T-helper 1 cell (primary cell): Measurements from ENCODE around the gene EEF1A2.

Experiments
- DNase-seq, 5 donors: peaks; one replicate each; pipeline ENCODE4 v3.0.0-alpha.2; 2012 to 2020

Gene EEF1A2

GRCh38 chr20:63467294-63468083 is 31.4 kb downstream of the EEF1A2 start:
- DNase-seq = no peak

DNA sequence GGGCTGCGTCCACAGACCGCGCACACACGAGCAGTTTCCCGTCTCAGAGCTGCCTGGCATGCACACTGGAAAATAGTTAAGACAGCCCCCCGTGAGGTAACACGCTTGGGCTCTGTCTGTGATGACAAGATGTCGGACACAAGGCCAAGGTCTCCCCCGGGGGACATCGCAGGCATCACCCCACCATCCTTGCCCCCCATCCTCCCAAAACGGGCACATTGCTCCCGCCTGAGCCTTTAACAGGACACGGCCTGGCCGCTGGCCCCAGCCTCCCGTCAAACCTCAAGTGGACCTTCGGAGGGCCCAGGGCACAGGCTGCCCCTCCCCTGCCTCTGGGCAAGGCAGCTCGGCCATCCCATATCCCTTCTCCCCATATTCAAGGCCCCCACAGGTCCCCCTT is 32.0 kb downstream of the EEF1A2 start:
- no peak for DNase-seq

- DNase-seq = no peak
Observed at GRCh38 chr20:63466250-63466825, 32.5 kb downstream of the EEF1A2 start.

GRCh38 chr20:63465380-63466249 is 33.3 kb downstream of the EEF1A2 start:
- no peak for DNase-seq

GRCh38 chr20:63464289-63464635 is 34.6 kb downstream of the EEF1A2 start:
- no peak for DNase-seq

DNA sequence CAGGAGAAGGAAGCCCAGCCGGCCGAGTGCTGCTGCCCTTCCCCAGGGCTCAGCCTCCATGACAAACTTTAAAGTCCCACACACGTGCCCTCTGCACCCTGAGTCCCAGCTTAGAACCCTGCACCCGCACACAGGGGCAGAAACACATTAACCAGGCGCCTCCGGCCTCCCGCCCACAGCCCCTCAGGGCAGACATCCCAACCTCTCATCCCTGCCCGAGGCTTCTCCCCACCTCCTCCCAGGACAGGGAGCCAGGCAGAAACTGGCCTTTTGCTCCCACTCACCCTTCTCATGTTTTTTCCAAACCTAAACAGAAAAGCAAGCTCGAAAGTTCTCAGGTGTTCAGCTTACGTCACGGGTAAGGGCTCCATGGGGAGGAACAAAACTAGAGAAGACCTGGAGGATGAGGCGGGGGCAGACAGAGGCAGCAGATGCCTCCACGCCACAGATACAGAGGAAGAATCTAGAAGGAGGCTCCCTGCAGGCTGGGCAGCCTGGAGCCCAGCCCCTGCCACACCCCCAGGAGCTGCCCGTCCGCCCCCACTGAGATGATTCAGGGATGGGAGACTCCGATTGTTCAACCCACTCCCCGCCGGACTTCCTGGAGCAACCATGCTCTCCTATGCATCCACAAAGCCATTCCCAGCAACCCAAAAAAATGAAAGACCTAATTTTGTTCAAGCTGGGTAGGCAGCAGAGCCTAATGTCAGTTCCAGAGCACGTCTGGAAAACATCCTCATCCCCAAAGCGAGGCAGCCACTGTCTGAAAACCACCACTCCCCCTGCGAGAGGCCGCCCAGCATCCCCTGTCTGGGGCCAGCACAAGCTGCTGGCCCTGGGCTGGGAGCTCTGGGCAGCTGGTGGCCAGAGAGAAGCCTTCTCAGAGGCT is 35.2 kb downstream of the EEF1A2 start:
- DNase-seq = no peak

- DNase-seq = no peak
Observed at GRCh38 chr20:63462244-63462643, 36.6 kb downstream of the EEF1A2 start.

DNA sequence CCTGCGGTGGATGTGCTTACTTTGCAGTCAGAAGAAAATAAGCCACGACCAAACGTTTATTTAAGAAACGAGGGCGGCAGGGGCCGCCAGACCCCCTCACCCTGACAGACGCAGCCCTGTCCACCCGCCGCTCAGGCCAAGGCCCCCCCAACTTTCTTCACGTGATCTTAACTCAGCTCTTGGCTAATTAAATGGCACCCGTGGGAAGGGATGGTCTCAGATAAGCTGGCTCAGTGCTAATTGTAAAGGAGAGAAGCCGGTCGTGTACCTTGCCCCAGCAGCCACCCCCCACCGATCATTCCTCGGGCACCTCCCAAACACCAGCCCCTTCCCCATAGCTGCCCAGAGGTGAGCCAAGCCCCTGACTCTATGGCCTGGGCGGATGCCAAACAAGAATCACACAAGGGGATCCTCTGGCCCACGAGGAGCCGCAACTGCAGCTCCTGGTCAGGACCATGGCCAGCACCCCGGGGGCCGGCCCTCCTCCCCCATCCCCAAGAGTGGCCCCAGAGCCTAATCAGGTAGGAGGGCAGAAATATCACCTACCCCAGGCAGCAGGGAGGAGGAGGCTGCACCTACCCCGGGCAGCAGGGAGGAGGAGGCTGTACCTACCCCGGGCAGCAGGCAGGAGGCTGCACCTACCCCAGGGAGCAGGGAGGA is 37.6 kb downstream of the EEF1A2 start:
- no peak for DNase-seq

- DNase-seq = no peak
Observed at GRCh38 chr20:63459070-63459380, 39.9 kb downstream of the EEF1A2 start.

DNA sequence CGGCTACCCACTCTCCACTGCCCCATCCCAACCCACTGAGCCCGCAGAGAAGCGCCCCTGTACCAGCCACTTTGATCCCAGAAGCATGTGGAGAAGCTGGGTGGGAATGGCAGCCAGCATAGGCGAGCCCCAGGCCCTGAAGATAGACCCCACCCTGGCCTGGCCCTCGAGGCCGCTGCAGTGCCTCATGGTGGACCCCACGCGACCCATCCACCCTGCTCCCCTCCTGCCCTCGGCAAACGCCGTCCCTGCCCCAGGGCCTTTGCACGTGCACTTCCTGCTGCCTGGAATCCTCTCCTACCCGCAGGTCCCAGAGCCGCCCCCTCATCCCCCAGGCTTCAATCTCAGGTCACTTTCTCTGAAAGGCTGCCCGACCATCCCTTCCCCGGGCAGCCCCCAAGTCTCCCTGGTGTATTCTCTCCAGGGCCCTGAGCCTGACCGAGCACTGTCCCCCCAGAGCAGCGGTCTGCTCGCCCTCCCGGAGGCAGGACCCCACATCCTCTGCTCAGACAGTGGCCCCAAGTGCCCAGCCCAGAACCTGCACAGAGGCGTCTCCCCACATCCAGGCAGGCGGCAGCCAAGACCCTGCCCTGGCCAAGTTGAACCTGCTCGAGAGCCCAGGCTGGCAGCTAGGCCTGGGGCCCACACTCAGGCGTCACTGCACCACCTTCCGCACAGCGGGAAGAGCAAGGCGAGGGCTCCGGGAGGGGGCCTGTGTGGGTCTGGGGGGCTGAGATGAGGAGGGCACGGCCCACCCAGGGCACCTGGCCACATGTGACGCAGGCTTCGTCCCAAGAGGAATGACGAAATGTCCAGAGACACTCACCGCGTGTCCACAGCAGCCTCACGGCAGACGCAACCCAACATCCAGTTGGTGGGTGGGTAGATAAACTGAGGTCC is 40.5 kb downstream of the EEF1A2 start:
- DNase-seq = no peak

DNA sequence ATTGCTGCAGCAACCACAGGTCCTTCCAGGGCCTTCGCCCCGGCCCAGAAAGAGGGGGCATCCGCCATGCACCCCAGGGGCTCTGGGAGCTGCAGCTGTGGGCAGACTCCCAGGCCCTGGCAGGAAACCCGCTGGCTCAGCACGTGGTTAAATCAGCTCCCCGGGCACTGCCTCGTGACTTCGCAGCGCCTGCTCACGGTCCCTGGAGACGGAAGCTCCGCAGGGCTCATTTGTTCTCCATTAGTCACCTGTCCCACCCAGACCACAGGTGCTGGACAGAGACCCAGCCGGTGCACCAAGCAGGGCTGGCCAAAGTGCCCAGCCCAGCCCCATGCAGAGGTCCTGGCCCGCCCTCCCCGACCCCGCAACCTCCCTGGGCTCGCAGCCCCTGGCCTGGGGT is 41.1 kb downstream of the EEF1A2 start:
- no peak for DNase-seq

DNA sequence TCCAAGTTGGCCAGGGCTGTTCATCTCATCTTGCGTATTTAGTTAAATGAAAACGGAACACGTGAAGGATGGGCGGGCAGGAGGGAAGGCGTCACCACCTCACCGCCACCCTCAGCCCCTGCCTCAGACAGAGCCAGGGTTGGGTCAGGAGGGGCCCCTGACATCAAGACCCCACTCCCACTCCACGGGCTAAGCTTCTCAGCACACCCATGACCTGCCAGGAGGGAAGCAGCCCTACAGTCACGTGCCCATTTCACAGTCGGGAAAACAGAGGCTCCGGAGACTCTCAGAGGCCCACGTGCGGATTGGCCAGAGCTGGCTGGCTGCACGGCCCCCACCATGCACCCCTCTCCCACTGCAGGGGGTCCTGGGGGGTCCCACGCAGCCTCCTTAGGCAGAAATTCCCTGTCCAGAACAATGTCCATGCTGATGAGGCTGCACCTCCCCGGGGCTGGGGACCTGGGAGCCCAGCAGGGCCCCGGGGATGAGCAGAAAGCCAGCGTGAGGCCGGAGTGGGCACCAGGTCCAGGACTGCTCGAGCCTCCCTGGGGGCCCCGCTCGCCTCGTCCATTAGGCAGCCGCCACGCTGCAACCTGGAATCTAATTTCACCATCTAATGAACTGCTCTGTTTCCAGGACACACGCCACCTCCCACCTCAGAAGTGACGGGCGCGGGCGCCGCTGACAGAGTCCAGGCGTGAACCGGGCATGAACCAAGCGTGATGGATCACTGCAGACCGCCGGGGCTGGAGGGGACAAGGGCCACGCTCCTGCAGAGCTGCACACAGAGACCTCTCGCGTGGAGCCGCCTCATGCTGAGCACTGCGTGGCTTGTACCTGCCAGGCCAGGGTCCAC is 42.2 kb downstream of the EEF1A2 start:
- DNase-seq = no peak

DNA sequence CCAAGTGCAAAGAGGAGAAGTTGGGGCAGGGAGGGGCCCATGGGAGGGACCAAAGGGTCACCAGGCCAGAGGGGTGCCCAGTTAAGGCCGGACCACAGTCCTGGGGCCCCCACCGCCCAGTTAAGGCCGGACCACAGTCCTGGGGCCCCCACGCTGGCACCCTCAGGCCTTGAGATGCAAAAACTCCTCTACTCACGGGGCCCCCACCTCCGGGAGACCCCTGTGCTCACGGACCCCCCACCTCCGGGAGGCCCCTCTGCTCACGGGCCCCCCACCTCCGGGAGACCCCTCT is 43.4 kb downstream of the EEF1A2 start:
- DNase-seq = no peak

DNA sequence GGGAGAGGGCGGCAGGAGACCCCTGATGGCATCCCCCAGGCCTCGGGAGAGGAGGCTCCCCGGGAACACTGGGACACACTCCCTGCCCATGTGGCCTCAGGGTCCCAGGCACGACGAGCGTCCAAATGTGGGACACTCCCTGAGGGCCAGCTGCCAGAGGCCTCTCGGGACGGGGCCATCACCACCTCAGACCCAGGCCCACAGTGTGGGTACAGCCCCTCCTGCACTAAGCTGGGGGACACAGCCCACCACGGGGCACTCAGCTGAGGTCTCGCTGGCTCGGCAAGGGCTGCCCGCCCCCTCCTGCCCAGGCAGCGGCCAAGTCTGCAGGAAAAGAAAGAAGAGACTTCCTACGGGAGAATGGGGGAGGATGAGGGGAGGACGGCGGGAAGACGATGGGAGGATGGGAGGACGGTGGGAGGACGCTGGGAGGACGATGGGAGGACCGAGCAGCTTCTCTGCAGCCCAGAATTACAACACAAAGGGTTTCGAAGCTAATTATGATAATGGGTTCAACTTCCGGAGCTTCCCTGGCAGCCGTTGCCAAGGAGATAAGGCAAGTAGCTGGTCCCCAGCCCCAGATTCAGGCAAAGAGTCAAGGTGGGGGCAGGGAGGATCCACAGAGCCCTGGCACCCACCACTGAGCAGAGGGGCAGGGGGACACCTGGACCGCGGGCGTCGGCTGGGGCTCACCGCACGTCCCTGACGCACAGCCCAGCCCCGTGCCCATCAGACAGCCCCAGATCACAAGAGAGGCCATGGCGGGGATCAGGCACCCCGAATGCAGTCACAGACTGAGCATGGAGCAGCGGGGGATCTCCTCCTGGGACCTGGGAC is 43.9 kb downstream of the EEF1A2 start:
- DNase-seq = no peak

DNA sequence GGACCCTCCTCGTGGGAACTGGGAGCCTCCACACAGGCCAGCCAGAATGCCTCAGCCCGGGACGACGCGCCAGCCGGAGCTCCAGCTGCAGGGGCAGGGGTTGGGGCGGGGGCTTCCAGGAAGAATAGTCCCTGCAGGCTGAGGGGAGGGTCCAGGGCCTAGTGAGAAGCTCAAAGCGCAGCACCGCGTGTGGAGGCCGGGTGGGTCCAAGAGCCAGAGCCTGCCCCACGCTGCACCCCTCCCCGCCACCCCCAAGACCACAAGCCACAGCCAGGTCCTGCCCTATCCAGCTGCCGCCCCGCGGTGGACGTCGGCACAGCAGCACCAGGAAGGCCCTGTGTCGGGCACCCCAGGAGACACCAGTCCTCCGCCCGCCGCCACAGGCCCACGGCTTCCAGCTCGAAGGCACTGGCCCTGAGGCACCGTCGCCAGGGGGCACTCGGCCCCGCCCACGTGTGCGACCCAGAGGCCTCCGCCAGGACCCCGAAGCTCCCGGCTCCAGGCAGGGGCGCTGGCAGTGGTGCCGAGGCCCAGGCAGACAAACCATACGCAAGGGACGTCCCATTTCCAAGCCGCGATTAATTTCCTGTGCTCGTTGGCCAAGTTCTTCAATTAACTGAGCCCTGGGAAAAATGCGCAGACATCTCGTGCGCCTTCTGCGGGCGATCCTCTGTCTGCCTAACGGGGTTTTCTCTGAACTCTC is 45.9 kb downstream of the EEF1A2 start:
- DNase-seq = no peak

DNA sequence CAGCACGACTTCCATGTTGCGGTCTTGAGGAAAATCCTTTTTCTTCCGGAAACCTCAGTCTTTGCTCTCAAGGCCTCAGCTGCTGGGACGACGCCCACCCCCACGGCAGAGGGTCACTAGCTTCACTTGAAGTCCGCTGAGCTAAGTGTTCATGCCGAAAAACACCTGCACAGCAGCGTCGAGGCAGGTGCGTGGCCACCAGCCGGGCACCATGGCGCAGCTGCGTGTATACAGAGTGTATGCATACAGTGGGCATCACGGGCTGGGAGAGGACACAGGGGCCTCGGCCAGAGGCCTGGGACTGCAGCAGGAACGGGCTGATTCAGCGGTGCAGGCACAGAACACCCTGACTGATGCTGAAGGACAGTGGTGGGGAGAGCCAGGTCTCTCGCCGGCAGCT is 46.5 kb downstream of the EEF1A2 start:
- no peak for DNase-seq

DNA sequence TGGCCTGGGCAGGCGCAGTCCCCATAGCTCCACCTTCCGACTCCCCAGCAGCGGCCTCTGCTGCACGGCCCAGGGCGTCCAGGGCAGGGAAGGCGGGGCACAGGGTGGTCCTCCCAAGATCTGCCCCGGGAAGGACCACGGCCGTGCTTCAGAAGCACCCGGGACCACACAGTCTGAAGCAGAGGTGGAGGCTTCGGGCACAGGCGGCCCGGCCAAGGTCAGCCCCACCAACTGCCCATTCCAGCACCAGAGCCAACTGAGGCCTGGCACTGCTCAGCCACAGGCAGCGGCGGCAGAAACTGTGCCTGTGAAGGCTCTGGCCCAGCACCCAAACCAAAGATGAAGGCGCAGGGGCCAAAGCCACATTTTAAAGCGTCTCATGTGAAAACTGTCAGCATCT is 47.1 kb downstream of the EEF1A2 start:
- DNase-seq = no peak

- DNase-seq = no peak
Observed at GRCh38 chr20:63449796-63450730, 48.8 kb downstream of the EEF1A2 start.
